ENCODE data around the gene PKD2.

DNA sequence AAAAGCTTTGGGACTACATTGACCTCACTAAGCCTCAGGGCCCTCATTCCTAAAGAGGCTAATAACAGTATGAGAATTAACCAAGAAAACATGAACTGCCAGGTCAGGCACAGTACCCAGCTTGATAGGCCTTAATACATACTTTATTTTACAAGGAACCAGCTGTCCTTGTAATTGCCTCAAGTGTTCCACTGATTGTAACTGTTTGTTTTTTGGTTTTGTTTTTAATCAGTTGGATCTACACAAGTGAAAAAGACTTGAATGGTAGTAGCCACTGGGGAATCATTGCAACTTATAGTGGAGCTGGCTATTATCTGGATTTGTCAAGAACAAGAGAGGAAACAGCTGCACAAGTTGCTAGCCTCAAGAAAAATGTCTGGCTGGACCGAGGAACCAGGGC lies 35.6 kb downstream of the PKD2 start:
- TF ChIP-seq, protein P1, sequence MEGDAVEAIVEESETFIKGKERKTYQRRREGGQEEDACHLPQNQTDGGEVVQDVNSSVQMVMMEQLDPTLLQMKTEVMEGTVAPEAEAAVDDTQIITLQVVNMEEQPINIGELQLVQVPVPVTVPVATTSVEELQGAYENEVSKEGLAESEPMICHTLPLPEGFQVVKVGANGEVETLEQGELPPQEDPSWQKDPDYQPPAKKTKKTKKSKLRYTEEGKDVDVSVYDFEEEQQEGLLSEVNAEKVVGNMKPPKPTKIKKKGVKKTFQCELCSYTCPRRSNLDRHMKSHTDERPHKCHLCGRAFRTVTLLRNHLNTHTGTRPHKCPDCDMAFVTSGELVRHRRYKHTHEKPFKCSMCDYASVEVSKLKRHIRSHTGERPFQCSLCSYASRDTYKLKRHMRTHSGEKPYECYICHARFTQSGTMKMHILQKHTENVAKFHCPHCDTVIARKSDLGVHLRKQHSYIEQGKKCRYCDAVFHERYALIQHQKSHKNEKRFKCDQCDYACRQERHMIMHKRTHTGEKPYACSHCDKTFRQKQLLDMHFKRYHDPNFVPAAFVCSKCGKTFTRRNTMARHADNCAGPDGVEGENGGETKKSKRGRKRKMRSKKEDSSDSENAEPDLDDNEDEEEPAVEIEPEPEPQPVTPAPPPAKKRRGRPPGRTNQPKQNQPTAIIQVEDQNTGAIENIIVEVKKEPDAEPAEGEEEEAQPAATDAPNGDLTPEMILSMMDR (IDR thresholded peaks at IDR 0.05): no peak
- no peak for TF ChIP-seq POLR2A (IDR thresholded peaks at IDR 0.05)

Measured in adrenal gland (tissue), 5 donors.